ENCODE results near the gene SNAI1. TPM values are rescaled to one million over a fixed set of nuclear protein-coding genes. Genes with fewer than 3 reads are reported as not detected.
"Not testable (repeated sequence)": the region's sequence is repeated elsewhere in the genome, so short reads cannot be mapped to it uniquely, and the experiment has no call there.

SNAI1 gene
- total and polyA plus RNA-seq, 7 donors, result 0.60 to 2.9 (median 1.8) TPM

- no peak overlapping the region for H3K27ac ChIP-seq
- DNase-seq, result no peak
- no peaks in the 10 kb centered on the region for H3K4me1 ChIP-seq
- 58 to 74% methylated on average over 7 of the region's 7 CpGs for WGBS, 2 donors
- H3K4me3 ChIP-seq, result no peak overlapping the region
- intact Hi-C loops (cut with DNase I), result no loop called here
- H3K9me3 ChIP-seq, result no peaks in the 10 kb centered on the region
- no peaks in the 10 kb centered on the region for H3K27me3 ChIP-seq
- no peak for TF ChIP-seq POLR2A (IDR thresholded peaks at IDR 0.05)
- TF ChIP-seq POLR2AphosphoS5 (IDR thresholded peaks at IDR 0.05), result no peak
- TF ChIP-seq CTCF (IDR thresholded peaks at IDR 0.05), result no peak
- TF ChIP-seq EP300 (IDR thresholded peaks at IDR 0.05), result no peak
- H3K36me3 ChIP-seq, result no peaks in the 10 kb centered on the region
Measured at GRCh38 chr20:49999329-49999728, 16.5 kb downstream of the SNAI1 start.

GRCh38 chr20:50000548-50001222 is 17.9 kb downstream of the SNAI1 start:
- H3K4me1 ChIP-seq; H3K36me3 ChIP-seq; intact Hi-C loops (cut with DNase I); H3K27ac ChIP-seq; H3K27me3 ChIP-seq; DNase-seq; H3K9me3 ChIP-seq; H3K4me3 ChIP-seq: not testable (repeated sequence)
- 59 to 77% methylated on average over 14 of the region's 14 CpGs for WGBS, 2 donors

- no peaks in the 10 kb centered on the region for H3K36me3 ChIP-seq
- TF ChIP-seq POLR2A (IDR thresholded peaks at IDR 0.05) (no peak), POLR2AphosphoS5 (IDR thresholded peaks at IDR 0.05) (no peak), CTCF (IDR thresholded peaks at IDR 0.05) (no peak), EP300 (IDR thresholded peaks at IDR 0.05) (no peak)
- no peaks in the 10 kb centered on the region for H3K4me1 ChIP-seq
- H3K27ac ChIP-seq, result no peak overlapping the region
- intact Hi-C loops (cut with DNase I), result no loop called here
- H3K9me3 ChIP-seq, result no peaks in the 10 kb centered on the region
- H3K4me3 ChIP-seq, result no peak overlapping the region
- WGBS, 2 donors, result 87 to 90% methylated on average over 9 of the region's 9 CpGs
- no peak for DNase-seq
- H3K27me3 ChIP-seq, result no peaks in the 10 kb centered on the region
Measured at GRCh38 chr20:50001784-50002311, 19.1 kb downstream of the SNAI1 start.

GRCh38 chr20:50003253-50003656 is 20.5 kb downstream of the SNAI1 start:
- WGBS, 2 donors, result 65 to 75% methylated on average over 4 of the region's 4 CpGs
- TF ChIP-seq POLR2AphosphoS5 (IDR thresholded peaks at IDR 0.05), result peak in 1 of 4 donors; percentile 46
- no peak for TF ChIP-seq POLR2A (IDR thresholded peaks at IDR 0.05)
- no peak for TF ChIP-seq EP300 (IDR thresholded peaks at IDR 0.05)
- no peak for TF ChIP-seq CTCF (IDR thresholded peaks at IDR 0.05)
- H3K4me1 ChIP-seq, result no peaks in the 10 kb centered on the region
- intact Hi-C loops (cut with DNase I), result no loop called here
- no peak for DNase-seq
- H3K36me3 ChIP-seq, result no peaks in the 10 kb centered on the region
- no peaks in the 10 kb centered on the region for H3K9me3 ChIP-seq
- no peak overlapping the region for H3K4me3 ChIP-seq
- no peak overlapping the region for H3K27ac ChIP-seq
- no peaks in the 10 kb centered on the region for H3K27me3 ChIP-seq

- no peak for DNase-seq
- 73 to 79% methylated on average over 4 of the region's 4 CpGs for WGBS, 2 donors
- Histone ChIP-seq H3K27me3 (no peaks in the 10 kb centered on the region), H3K9me3 (no peaks in the 10 kb centered on the region), H3K4me3 (no peak overlapping the region), H3K4me1 (peaks cover 0 to under 1% (median 0%) of the 10 kb centered on the region in 4 donors), H3K27ac (no peak overlapping the region), H3K36me3 (no peaks in the 10 kb centered on the region)
- intact Hi-C loops (cut with DNase I), result no loop called here
- TF ChIP-seq POLR2A (IDR thresholded peaks at IDR 0.05) (no peak), POLR2AphosphoS5 (IDR thresholded peaks at IDR 0.05) (no peak), EP300 (IDR thresholded peaks at IDR 0.05) (no peak), CTCF (IDR thresholded peaks at IDR 0.05) (no peak)
Measured at GRCh38 chr20:50004229-50004628, 21.4 kb downstream of the SNAI1 start.
